HG03342 (cell line): ENCODE results near the gene TBPL1.

Source experiments
- ATAC-seq: cut with Tn5 transposase; IDR thresholded peaks from one replicate; pipeline ENCODE4 v1.9.1; 2021; ENCODE audit warnings: mild to moderate bottlenecking, moderate library complexity; ENCODE audit not compliant: unreplicated experiment

The TBPL1 gene

GRCh38 chr6:134039116-134039515 lies 86.1 kb downstream of the TBPL1 start:
- no peak for ATAC-seq
